ENCODE data around the gene PKN2. TPM values are rescaled to one million over a fixed set of nuclear protein-coding genes. Genes with fewer than 3 reads are reported as not detected.

PKN2 gene
- total and polyA plus RNA-seq, 2 of the 8 experiments (the other 6 are each of a cell fraction or from before 2014, with no cell fraction given): 7.8 to 32.0 TPM

DNA sequence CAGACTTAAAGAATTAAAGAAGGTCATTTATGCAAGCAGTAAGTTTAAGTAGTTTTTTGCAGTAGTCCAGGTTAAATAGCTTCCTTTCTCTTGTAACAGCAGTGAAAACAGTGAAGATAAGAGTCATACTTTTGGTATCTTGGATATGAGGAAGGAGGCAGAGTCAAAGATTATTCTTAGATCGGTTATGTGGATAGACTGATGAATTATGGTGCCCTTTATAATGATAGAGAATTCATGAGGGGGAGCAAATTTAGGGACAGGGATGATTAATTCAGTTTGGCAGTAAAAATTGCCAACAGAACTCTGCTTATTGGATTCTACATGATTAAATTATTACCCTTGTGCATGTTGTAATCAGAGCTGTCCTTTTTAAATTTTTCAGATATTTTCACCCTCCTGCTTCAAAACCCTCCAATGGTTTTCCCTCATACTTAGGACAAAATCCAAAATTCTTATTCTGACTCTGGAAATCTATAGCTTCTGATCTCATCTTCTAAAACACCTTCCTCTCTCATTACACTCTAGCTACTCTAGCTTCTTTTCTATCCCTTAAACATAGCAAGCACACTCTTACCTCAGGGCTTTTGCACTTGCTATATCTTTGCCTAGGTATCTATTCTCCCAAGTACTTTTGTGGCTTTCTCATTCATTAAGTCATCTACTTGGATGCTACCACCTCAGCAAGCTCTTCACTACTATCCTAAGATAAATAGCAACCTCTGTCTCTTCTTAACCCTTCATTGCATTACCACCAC lies 79.8 kb downstream of the PKN2 start:
- Histone ChIP-seq H3K36me3 (ENCODE audit: control insufficient read depth in 2 of 4, insufficient read depth in 4 of 4, low read length in 3 of 4) (peaks cover 0 to 12% (median 2%) of the 10 kb centered on the region in 4 experiments; a peak in 3 of 8 replicates), H3K4ac (replicated peaks; ENCODE audit: insufficient read length, low read depth, low read length) (no peak overlapping the region), H2BK15ac (ENCODE audit: low read length) (no peak overlapping the region), H3K4me3 (ENCODE audit: extremely low read depth in 1 of 4, insufficient read depth in 2 of 4, low read depth in 3 of 4, low read length in 4 of 4) (no peak overlapping the region), H3K23ac (ENCODE audit: insufficient read length) (no peak overlapping the region), H2BK120ac (replicated peaks; ENCODE audit: low read depth, low read length) (no peak overlapping the region), H3K9ac (replicated peaks in 1 of 4; ENCODE audit: extremely low read depth in 1 of 4, low read depth in 3 of 4, low read length in 3 of 4) (no peak overlapping the region), H3K9me3 (ENCODE audit: insufficient read depth in 2 of 2, low read depth in 1 of 2, low read length in 1 of 2) (no peaks in the 10 kb centered on the region), H3K14ac (ENCODE audit: insufficient read length) (no peak overlapping the region), H3K4me2 (ENCODE audit: insufficient read depth in 1 of 2, low read depth in 2 of 2, low read length in 2 of 2) (no peak overlapping the region), H3K23me2 (ENCODE audit: low read depth, low read length) (no peaks in the 10 kb centered on the region), H3K27me3 (replicated peaks in 1 of 4; ENCODE audit: control insufficient read depth in 3 of 4, extremely low read depth in 1 of 4, insufficient read depth in 3 of 4, low read length in 3 of 4) (no peaks in the 10 kb centered on the region), H2BK20ac (ENCODE audit: low read length) (no peak overlapping the region), H2AFZ (ENCODE audit: low read length) (no peak overlapping the region), H2BK5ac (ENCODE audit: low read depth, low read length) (no peak overlapping the region), H3K79me2 (ENCODE audit: control insufficient read depth in 1 of 2, insufficient read depth in 2 of 2, low read length in 2 of 2) (peaks cover 0 to 23% of the 10 kb centered on the region in 2 experiments; a peak in 2 of 4 replicates), H2BK12ac (ENCODE audit: low read depth, low read length) (no peak overlapping the region), H3K56ac (replicated peaks; ENCODE audit: insufficient read length, low read depth, low read length) (no peak overlapping the region), H4K5ac (ENCODE audit: insufficient read length, low read depth, low read length) (no peak overlapping the region), H3K4me1 (replicated peaks in 1 of 4; ENCODE audit: control insufficient read depth in 3 of 4, insufficient read depth in 4 of 4, low read length in 3 of 4) (peaks cover 0 to 4% (median 3%) of the 10 kb centered on the region in 4 experiments; a peak in 3 of 7 replicates), H4K20me1 (replicated peaks in 1 of 2; ENCODE audit: control insufficient read depth in 1 of 2, insufficient read depth in 2 of 2, low read length in 2 of 2) (peaks cover 0 to 3% of the 10 kb centered on the region in 2 experiments), H3K18ac (ENCODE audit: extremely low read depth, low read length) (no peak overlapping the region), H2AK5ac (ENCODE audit: low read depth, low read length) (no peak overlapping the region), H3K27ac (ENCODE audit: low read depth, low read length) (no peak overlapping the region), H4K91ac (replicated peaks; ENCODE audit: insufficient read length, low read length) (no peak overlapping the region), H4K8ac (ENCODE audit: extremely low read depth, insufficient read depth, low read length) (no peak overlapping the region), H3K79me1 (ENCODE audit: low read depth, low read length) (no peaks in the 10 kb centered on the region)
- DNase-seq (ENCODE audit: low read depth in 1 of 2, low spot score in 2 of 2) (no peak), FAIRE-seq (no peak)
- ChIA-PET CTCF (ENCODE audit: partially characterized antibody) (interaction anchor here (0.6 to 2.2 kb wide), 4 partner anchors 9 to 38 kb away, joined by 3 to 10 read pairs (median 3); no protein-coding TSS in a partner anchor), POLR2A (ENCODE audit: partially characterized antibody) (interaction anchor here (1.4 to 2.2 kb wide), 2 partner anchors 12 to 15 kb away, joined by 3 to 8 read pairs; no protein-coding TSS in a partner anchor)
- 95% methylated on average over 1 of the region's 1 CpG; no CpG with 5 or more reads in 1 of the 2 experiments for WGBS, 2 experiments (ENCODE audit: extremely low coverage in 1 of 2, insufficient coverage in 1 of 2, insufficient read length in 1 of 2, insufficient replicate concordance in 2 of 2, low coverage in 1 of 2, low lambda C conversion rate in 2 of 2, missing lambda C conversion rate in 1 of 2)
- TF ChIP-seq TBP (IDR thresholded peaks at IDR 0.05; ENCODE audit: low read depth, low read length) (no peak), SIRT6 (IDR thresholded peaks at IDR 0.05; ENCODE audit: low read length) (no peak), EZH2 (IDR thresholded peaks at IDR 0.05; ENCODE audit: low read depth, low read length, severe bottlenecking) (no peak), CHD2 (IDR thresholded peaks at IDR 0.05; ENCODE audit: low read length) (no peak)

Measured in H1 (cell line).